T-helper 17 cell (primary cell): Measurements from ENCODE around the gene C2orf68. TPM values are rescaled to one million over a fixed set of nuclear protein-coding genes. Genes with fewer than 3 reads are reported as not detected.
A peak's percentile ranks its signal among the peaks of the same experiment; 100 is the strongest.
"Not testable (repeated sequence)": the region's sequence is repeated elsewhere in the genome, so short reads cannot be mapped to it uniquely, and the experiment has no call there.

ENCODE experiments used
- ATAC-seq: fragments of 150-1000 bp; cut with Tn5 transposase; 2 replicates; pipeline ENCODE4 v1.10.0; 2021; ENCODE audit warnings: mild to moderate bottlenecking, moderate library complexity
- DNase-seq, 3 donors: peaks; one replicate each; pipeline versions ENCODE4 v3.0.0 to v3.0.0-alpha.2; 2020 to 2021
- H3K9me3 ChIP-seq: one replicate; pipeline ENCODE4 v1.7.0; 2013; ENCODE audit warnings: low read length, mild to moderate bottlenecking; ENCODE audit not compliant: control insufficient read depth, poor library complexity, severe bottlenecking
- H3K27ac Mint-ChIP-seq: one replicate; pipeline ENCODE4 v1.8.0; 2022; ENCODE audit warnings: mild to moderate bottlenecking, moderate library complexity, mixed read lengths
- H3K27me3 Mint-ChIP-seq: one replicate; pipeline ENCODE4 v1.8.0; 2022; ENCODE audit warnings: mixed read lengths
- H3K36me3 Mint-ChIP-seq: one replicate; pipeline ENCODE4 v1.8.0; 2022; ENCODE audit warnings: low read depth, mixed read lengths
- H3K4me1 Mint-ChIP-seq: one replicate; pipeline ENCODE4 v1.8.0; 2022; ENCODE audit warnings: mild to moderate bottlenecking, mixed read lengths
- H3K4me3 Mint-ChIP-seq: one replicate; pipeline ENCODE4 v1.8.0; 2022; ENCODE audit warnings: mild to moderate bottlenecking, moderate library complexity, mixed read lengths
- total RNA-seq, 4 donors: library from RNA in 2 of 4; stranded (reverse) in 2 of 4; gene quantifications; one replicate each; pipeline ENCODE4 v1.2.3 and lab custom pipeline; 2022 to 2026

Gene C2orf68, protein sequence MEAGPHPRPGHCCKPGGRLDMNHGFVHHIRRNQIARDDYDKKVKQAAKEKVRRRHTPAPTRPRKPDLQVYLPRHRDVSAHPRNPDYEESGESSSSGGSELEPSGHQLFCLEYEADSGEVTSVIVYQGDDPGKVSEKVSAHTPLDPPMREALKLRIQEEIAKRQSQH
- 10 to 100 TPM; 31.2 to 37.3 TPM for total RNA-seq
- total RNA-seq (lab: John Stamatoyannopoulos, UW), result 35.9 to 79.0 reads per million in 2 donors

DNA sequence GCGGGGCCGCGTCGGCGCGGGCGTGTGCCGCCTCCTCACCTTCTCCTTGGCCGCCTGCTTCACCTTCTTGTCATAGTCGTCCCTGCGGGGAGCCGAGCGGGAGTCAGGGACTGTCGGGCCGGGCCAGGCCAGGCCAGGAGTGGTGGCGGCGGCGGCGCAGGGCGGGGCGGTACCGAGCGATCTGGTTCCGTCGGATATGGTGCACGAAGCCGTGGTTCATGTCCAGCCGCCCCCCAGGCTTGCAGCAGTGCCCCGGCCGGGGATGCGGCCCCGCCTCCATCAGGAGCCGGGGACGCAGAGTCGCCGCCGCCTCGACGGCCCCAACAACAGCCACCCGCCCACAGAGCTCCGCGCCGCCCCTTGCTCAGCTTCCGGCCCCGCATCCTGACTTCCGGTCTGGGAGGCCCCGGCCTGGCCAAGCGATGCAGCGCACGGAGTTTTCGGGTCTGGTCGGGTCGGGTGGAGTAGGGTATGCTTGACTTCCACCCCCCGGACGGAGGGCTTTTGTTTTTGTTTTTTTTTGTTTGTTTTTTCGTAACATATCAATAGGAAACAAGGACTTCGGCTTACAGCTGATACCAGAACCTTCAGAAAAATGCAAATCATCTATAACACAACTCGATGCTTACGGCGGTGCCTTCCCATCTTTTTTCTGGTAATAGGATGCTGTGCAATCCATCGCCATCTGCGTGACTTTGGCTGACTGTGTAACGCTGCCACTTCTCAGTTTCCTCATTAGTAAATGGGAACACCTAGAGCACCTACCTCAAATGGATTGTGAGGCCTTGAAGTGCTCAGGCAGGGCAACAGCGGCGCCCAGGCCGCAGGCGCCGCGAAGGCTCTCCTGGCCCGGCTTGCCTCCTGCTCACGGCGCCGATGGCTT lies at the start of gene C2orf68:
TSS of gene C2orf68 (minus strand) at position 362 of the 883 bp plus-strand sequence. CDS start at position 280, 82 bp downstream.
- Mint-ChIP-seq H3K4me1 (peaks cover 23% of the 10 kb centered on the region), H3K36me3 (no peaks in the 10 kb centered on the region), H3K4me3 (peak within 1 kb of the TSS; percentile 96), H3K27ac (peak within 1 kb of the TSS; percentile 90), H3K27me3 (no peaks in the 10 kb centered on the region)
- DNase-seq (peak; percentile 66 to 74 (median 70)), ATAC-seq (peak; percentile 67)
- no peaks in the 10 kb centered on the region for H3K9me3 ChIP-seq

DNA sequence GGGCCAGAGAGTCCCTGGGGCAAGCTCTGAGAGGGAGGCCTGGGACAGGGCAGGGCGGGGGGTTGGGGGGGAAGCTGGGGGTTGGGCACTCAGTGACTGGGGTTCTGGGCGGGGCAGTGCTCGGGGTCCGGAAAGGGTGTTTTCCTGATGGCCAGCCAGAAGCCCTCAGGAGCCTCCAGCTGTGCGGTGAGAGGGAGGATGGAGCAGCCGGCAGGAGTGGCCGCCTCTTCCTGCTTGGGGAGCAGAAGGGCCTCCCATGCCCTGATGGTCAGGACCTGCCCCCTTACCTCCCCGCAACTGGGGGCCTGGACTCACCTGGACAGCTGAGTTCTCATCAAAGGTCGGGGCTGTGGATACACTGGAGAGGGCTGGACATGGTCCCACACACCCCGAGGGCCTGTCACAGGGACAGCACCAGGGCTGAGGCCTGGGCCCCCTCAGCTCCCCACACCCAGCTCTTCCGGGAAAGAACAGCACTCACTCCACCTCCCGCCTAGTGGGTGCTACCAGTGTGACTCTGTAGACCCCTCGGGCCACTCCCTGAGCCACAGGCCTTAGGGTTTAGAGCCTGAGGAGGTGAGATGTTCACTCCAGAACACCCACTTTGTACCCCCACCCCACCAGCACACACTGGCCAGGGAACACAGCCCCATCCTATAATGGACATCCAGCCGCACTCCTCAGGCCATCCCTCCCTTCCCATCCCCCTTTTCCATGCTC lies 49.4 kb upstream of the C2orf68 start:
- Mint-ChIP-seq H3K27me3 (no peaks in the 10 kb centered on the region), H3K27ac (no peak overlapping the region), H3K36me3 (peaks cover 2% of the 10 kb centered on the region), H3K4me3 (no peak overlapping the region), H3K4me1 (peaks cover 4% of the 10 kb centered on the region)
- no peaks in the 10 kb centered on the region for H3K9me3 ChIP-seq
- no peak for DNase-seq
- no peak for ATAC-seq

DNA sequence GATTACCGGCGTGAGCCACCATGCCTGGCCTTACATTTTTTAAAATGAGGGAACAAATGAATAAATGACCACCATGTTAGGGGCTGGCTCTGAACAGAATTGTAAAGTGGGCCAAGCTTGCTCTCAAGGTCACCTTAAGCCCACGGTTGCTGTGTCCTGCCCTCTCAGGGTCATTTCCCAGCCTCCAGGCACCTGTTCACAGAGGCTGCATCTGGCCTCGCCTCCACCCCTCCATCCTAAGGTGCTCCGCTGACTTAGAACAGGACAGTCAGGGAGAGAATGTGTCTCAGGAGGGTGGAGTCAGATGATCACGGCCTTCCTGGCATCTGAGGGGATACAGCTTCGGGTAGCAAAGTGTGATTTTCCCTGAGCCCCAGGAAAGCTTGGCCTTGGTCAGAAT lies 48.9 kb upstream of the C2orf68 start:
- Mint-ChIP-seq H3K4me1 (peaks cover 2% of the 10 kb centered on the region), H3K36me3 (peaks cover 6% of the 10 kb centered on the region), H3K4me3 (no peak overlapping the region), H3K27me3 (no peaks in the 10 kb centered on the region), H3K27ac (no peak overlapping the region)
- ATAC-seq (no peak), DNase-seq (no peak)
- H3K9me3 ChIP-seq, result no peaks in the 10 kb centered on the region

DNA sequence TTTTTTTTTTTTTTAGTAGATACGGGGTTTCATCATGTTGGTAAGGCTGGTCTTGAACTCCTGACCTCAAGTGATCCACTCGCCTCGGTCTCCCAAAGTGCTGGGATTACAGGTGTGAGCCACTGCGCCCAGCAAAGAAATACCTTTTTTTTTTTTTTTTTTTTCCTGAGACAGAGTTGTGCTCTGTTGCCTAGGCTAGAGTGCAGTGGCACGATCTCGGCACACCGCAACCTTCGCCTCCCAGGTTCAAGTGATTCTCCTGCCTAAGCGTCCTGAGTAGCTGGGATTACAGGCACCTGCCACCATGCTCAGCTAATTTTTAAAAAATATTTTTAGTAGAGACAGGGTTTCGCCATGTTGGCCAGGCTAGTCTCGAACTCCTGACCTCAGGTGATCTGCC lies 48.4 kb upstream of the C2orf68 start:
- not testable (repeated sequence) for H3K4me1 Mint-ChIP-seq, ATAC-seq, H3K27ac Mint-ChIP-seq, DNase-seq, H3K36me3 Mint-ChIP-seq, H3K4me3 Mint-ChIP-seq, H3K27me3 Mint-ChIP-seq, H3K9me3 ChIP-seq

DNA sequence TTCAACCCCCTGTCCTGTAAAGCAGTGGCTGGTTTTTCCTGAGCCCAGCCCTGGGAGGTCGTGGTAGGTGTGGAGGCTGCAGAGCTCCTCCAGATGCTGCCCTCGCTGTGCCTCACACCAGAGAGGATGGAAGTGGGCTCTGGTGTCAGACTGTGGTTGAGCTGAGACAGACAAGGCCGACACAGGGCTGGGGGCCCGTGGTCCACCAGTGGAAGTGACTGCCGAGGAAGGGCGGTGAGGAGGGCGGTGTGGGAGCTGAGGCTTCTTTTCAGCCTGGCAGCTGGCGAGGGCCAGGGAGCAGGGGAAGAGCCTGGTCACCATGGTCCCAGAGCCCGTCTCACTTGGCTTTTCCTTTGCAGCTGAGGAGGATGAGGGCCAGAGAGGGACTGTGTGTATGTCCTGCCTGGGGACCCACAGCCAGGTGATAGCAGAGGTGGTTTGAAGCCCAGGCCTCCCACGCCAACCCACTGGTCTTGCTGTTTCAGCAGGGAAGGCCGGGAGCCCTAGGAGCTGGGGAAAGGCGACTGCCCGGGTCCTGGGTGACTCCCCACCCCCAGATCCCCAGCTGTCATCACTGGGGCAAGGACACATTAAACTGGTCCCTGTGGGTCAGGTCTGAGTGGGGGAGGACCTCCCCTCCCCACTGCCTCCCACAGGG lies 47.6 kb upstream of the C2orf68 start:
- Mint-ChIP-seq H3K27me3 (no peaks in the 10 kb centered on the region), H3K27ac (no peak overlapping the region), H3K4me1 (peaks cover 2% of the 10 kb centered on the region), H3K4me3 (no peak overlapping the region), H3K36me3 (peaks cover 6% of the 10 kb centered on the region)
- no peak for ATAC-seq
- H3K9me3 ChIP-seq, result no peaks in the 10 kb centered on the region
- DNase-seq, result no peak

DNA sequence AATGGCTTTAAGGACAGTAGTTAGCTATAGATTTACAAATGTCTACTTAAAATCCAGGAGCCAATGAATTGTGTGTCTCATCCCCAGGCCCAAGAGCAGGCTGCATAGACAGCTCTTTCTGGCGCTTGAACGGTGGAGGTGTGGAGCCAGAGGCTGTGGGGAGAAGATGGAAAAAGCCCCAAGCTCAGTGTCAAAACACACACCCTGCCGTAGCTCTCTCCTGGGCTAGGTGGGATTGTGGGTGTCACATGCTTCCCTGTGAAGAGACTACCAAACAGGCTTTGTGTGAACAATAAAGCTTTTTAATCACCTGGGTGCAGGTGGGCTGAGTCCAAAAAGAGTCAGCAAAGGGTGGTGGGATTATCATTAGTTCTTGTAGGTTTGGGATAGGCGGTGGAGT lies 45.5 kb upstream of the C2orf68 start:
- H3K27ac Mint-ChIP-seq, result peak overlapping the region; percentile 67
- H3K27me3 Mint-ChIP-seq, H3K36me3 Mint-ChIP-seq, H3K9me3 ChIP-seq, H3K4me1 Mint-ChIP-seq, H3K4me3 Mint-ChIP-seq, ATAC-seq, DNase-seq: not testable (repeated sequence)

DNA sequence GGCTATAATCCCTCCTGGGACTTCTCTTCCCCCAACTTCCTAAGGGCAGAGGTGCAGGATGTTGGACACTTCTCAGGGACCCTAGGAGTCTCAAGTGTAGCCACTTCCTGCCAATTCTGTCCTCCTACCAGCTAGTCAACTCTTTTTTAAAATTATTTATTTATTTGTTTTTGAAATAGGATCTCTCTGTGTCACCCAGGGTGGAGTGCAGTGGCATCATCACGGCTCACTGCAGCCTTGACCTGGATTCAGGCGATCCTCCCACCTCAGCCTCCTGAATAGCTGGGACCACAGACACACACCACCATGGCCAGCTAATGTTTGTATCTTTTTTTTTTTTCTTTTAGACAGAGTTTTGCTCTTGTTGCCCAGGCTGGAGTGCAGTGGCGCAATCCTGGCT lies 44.6 kb upstream of the C2orf68 start:
- H3K36me3 Mint-ChIP-seq, result peaks cover 9% of the 10 kb centered on the region
- peak overlapping the region; percentile 67 for H3K27ac Mint-ChIP-seq
- DNase-seq, result no peak
- no peak overlapping the region for H3K4me3 Mint-ChIP-seq
- no peak for ATAC-seq
- peaks cover 2% of the 10 kb centered on the region for H3K4me1 Mint-ChIP-seq
- no peaks in the 10 kb centered on the region for H3K27me3 Mint-ChIP-seq
- H3K9me3 ChIP-seq, result no peaks in the 10 kb centered on the region

DNA sequence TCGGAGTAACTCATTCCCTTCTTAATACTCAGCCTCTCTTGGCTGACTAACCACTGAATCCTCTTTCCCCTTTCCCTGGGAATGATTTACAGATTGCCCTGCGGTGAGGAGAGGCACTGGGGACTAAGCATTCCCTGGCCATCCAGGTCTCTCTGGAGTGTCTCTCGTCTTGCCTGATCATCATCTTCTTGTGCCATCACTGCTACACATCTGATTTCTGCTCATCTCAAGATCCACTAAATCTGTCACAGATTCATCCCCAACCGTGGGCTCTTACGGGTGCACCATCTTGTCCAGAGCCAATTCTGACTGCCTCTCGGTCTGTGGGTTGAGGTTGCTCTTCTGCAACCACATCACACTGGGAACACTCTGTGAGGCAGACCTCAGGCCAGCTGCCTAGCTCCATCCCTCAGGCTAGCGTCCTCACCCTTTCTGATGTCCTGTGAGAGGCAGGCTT lies 44.1 kb upstream of the C2orf68 start:
- H3K4me1 Mint-ChIP-seq, result peaks cover 2% of the 10 kb centered on the region
- peak overlapping the region; percentile 67 for H3K27ac Mint-ChIP-seq
- H3K36me3 Mint-ChIP-seq, result peaks cover 9% of the 10 kb centered on the region
- ATAC-seq, result no peak
- no peak for DNase-seq
- H3K27me3 Mint-ChIP-seq, result no peaks in the 10 kb centered on the region
- H3K4me3 Mint-ChIP-seq, result no peak overlapping the region
- no peaks in the 10 kb centered on the region for H3K9me3 ChIP-seq

DNA sequence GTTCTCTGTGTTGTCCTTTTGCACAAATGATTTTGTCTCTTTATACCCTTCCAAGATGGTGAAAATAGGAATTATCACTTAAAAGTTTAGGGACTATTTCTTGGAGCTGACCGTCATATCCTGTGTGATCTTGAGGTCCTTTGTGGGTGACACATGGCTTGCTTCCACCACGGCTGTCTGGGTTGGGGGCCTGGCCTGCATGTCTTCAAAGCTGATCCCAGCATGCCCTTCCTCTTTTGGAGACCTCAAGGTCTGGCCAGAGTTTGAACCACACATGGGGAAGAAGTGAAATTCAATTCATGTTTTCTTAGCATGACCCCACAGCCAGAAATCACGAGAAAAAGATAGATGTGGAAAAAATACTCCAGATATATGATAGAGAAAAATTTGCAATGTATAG lies 42.1 kb upstream of the C2orf68 start:
- H3K9me3 ChIP-seq, result no peaks in the 10 kb centered on the region
- ATAC-seq, result no peak
- H3K4me3 Mint-ChIP-seq, result no peak overlapping the region
- H3K27me3 Mint-ChIP-seq, result no peaks in the 10 kb centered on the region
- DNase-seq, result no peak
- H3K36me3 Mint-ChIP-seq, result peaks cover 14% of the 10 kb centered on the region
- peaks cover 2% of the 10 kb centered on the region for H3K4me1 Mint-ChIP-seq
- H3K27ac Mint-ChIP-seq, result peak overlapping the region; percentile 45

DNA sequence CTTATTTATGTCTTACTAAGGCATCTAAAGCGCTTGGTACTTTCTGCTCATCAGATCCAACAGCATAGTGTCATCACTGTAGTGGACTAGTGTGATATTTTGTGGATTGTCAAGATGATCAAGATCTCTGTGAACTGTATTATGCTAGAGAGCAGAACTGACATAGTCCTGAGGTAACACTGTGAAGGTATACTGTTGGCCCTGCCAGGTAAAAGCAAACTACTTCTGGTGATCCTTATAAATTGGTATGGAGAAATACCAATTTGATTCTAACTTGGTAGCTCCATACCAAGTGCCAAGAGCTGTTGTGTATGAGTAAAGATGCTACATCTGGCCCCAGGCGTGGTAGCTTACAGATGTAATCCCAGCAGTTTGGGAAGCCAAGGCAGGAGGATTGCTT lies 40.2 kb upstream of the C2orf68 start:
- Mint-ChIP-seq H3K36me3 (peaks cover 16% of the 10 kb centered on the region), H3K27ac (no peak overlapping the region), H3K4me1 (peaks cover 5% of the 10 kb centered on the region), H3K4me3 (no peak overlapping the region), H3K27me3 (no peaks in the 10 kb centered on the region)
- no peak for ATAC-seq
- no peak for DNase-seq
- H3K9me3 ChIP-seq, result no peaks in the 10 kb centered on the region

DNA sequence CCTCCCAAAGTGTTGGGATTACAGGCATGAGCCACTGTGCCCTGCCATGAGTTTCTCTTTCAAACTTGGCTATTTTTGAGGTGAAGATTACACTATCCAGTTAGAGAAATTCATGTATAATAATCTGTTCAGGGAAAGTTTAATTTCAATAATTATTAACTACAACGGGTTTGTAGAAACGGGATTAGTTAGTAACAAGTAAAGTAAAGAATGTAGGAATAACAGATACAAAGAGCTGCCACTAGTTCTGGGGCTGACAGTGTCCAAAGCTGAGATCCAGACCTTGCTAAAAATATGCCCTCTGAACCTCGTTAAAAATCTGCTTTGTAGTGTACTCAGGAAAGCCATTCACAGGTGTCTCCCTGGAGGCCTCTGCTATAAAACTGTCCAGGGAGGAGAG lies 39.2 kb upstream of the C2orf68 start:
- DNase-seq (no peak), ATAC-seq (no peak)
- no peaks in the 10 kb centered on the region for H3K9me3 ChIP-seq
- Mint-ChIP-seq H3K4me3 (no peak overlapping the region), H3K36me3 (peaks cover 15% of the 10 kb centered on the region), H3K27me3 (no peaks in the 10 kb centered on the region), H3K27ac (no peak overlapping the region), H3K4me1 (peaks cover 5% of the 10 kb centered on the region)

DNA sequence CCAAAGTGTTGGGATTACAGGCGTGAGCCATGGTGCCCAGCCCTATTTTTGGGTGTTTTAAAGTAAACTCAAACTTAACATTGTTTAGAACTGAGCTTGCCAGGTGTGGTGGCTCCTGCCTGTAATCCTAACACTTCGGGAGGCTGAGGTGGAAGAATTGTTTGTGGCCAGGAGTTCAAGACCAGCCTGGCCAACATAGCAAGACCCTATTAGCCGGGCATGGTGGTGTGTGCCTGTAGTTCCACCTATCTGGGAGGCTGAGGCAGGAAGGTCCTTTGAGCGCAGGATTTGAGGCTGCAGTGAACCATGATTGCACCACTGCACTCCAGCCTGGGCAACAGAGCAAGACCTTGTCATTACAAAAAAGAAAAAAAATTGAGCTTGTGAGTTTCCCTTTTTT lies 38.6 kb upstream of the C2orf68 start:
- no peak for ATAC-seq
- H3K9me3 ChIP-seq, result no peaks in the 10 kb centered on the region
- Mint-ChIP-seq H3K4me1 (peaks cover 3% of the 10 kb centered on the region), H3K36me3 (peaks cover 12% of the 10 kb centered on the region), H3K27me3 (no peaks in the 10 kb centered on the region), H3K27ac (no peak overlapping the region), H3K4me3 (no peak overlapping the region)
- DNase-seq, result no peak
